Retina (tissue), 1 donor: ENCODE data around the gene DNAI4.
"Not testable (repeated sequence)": the region's sequence is repeated elsewhere in the genome, so short reads cannot be mapped to it uniquely, and the experiment has no call there.

ENCODE experiments used
- DNase-seq: peaks from one replicate; pipeline ENCODE4 v3.0.0-alpha.2; 2016

DNAI4 gene, protein sequence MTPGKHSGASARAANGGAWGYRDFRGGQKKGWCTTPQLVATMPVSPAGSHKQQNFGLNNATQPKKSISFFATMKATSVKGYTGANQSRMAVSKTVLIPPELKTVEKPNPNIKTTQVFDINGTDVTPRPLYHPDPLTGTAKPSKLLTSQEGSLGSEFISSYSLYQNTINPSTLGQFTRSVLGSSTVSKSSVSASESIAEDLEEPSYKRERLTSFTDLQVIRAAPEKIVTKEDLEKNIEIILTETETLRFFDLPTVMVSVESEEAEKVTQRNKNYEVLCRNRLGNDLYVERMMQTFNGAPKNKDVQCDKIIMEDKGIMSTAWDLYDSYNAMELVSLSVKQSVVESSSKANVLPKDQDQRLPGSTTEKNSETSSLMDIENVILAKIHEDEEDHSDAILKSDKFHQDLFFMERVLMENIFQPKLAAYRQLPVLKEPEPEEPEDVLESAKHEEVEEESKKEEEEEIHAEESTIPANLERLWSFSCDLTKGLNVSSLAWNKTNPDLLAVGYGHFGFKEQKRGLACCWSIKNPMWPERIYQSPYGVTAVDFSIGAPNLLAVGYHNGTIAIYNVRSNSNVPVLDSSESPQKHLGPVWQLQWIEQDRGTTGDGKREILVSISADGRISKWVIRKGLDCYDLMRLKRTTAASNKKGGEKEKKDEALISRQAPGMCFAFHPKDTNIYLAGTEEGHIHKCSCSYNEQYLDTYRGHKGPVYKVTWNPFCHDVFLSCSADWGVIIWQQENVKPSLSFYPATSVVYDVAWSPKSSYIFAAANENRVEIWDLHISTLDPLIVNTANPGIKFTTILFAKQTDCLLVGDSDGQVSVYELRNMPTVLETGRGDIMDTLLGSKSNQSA

GRCh38 chr1:66924756-66925557 lies at the start of gene DNAI4, which contains the start of gene MIER1:
Gene DNAI4 (minus strand): TSS chr1:66924856. CDS start chr1:66924831, 25 bp downstream.
Gene MIER1 (plus strand): TSS chr1:66924990. CDS start chr1:66925029, 39 bp downstream.
- peak; percentile 100 for DNase-seq

DNA sequence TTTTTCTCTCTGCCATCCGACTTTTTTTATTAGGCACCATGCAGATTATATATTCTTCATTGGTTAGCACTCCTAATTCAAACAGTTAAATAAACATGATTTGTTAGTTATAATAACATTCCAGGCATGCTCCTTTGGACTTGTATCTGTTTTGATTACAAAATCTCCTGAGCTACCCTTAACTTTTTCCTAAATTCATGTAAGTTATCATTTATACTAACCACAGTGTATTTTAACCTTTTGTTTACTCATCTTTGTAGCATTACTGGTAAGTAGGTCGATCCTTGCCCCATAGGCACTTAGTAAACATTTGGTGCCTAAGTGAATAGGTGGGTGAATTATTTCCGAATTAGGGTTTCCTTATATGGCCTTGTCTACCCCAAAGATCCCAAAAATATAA lies 43.9 kb upstream of the DNAI4 start:
- no peak for DNase-seq

DNA sequence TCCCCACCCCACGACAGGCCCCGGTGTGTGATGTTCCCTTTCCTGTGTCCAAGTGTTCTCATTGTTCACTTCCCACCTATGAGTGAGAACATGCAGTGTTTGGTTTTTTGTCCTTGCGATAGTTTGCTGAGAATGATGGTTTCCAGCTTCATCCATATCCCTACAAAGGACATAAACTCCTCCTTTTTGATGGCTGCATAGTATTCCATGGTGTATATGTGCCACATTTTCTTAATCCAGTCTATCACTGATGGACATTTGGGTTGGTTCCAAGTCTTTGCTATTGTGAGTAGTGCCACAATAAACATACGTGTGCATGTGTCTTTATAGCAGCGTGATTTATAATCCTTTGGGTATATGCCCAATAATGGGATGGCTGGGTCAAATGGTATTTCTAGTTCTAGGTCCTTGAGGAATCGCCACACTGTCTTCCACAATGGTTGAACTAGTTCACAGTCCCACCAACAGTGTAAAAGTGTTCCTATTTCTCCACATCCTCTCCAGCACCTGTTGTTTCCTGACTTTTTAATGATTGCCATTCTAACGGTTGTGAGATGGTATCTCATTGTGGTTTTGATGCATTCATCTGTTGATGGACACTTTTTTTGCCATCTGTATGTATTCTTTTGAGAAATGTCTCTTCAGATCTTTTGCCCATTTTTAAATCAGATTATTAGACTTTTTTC lies 41.7 kb upstream of the DNAI4 start:
- not testable (repeated sequence) for DNase-seq

DNA sequence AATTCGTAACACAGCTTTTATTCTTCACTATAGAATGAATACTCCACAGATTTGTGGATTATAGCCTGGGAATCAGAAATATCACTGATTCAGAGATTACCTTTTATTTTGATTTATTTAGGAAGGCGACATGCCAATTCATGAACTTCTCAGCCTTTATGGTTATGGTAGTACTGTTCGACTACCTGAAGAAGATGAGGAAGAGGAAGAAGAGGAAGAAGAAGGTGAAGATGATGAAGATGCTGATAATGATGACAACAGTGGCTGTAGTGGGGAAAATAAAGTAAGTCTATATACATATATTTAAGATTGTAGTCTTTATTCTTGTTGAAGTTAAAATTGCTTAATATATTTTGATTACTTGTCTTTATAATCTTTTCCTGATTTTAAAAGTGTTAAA lies 33.3 kb upstream of the DNAI4 start:
- DNase-seq: no peak

DNA sequence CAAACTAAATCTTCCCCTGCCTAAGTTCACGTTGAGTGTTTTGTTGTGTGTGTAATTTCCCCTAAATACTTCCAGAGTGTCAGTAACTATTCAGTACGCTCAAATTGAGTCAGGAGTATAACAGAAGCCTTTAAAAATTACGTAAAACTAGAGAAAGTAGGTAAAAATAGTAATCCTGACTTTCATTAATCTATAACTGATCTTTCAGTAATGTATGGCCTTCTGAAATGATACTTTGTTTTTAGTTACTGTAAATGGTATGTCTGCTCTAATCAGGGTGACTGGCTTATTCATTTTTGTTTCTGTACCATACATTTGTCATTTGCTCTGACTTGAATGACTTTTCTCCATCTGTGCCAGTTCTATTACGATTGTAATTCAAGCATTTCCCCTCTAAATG lies 29.6 kb upstream of the DNAI4 start:
- DNase-seq: no peak

DNA sequence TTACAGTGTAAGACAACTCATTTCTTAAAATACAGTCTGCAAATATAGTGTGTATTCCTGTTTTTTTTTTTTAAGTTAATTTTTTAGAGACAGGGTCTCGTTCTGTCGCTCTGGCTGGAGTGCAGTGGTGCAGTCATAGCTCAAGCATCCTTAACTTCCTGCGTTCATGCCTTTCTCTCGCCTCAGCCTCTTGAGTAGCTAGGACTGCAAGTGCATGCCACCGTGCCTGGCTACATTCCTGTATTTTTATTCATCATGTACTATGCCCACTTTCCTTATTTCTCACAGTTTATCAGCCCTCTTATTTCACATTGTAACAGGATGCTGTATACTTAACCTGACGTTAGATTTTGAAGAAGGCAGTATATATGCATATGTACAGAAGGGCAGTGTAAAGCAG lies 26.9 kb upstream of the DNAI4 start:
- no peak for DNase-seq

- no peak for DNase-seq
Observed at GRCh38 chr1:66947267-66947666, 22.6 kb upstream of the DNAI4 start.

DNA sequence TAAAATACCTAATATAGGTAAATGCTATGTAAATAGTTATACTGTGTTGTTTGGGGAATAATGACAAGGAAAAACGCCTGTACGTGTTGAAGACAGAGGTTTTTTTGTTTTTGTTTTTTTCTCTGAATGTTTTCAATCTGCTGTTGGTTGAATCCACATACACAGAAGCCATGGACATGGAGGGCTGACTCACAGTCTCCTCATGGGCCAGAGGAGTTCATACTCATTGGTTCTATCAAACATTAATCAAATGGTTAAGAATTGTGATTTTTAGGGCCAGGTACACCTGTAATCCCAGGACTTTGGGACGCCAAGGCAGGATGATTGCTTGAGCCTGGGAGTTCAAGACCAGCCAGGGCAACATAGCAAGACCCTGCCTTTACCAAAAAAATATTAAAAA lies 20.7 kb upstream of the DNAI4 start:
- DNase-seq: no peak

DNA sequence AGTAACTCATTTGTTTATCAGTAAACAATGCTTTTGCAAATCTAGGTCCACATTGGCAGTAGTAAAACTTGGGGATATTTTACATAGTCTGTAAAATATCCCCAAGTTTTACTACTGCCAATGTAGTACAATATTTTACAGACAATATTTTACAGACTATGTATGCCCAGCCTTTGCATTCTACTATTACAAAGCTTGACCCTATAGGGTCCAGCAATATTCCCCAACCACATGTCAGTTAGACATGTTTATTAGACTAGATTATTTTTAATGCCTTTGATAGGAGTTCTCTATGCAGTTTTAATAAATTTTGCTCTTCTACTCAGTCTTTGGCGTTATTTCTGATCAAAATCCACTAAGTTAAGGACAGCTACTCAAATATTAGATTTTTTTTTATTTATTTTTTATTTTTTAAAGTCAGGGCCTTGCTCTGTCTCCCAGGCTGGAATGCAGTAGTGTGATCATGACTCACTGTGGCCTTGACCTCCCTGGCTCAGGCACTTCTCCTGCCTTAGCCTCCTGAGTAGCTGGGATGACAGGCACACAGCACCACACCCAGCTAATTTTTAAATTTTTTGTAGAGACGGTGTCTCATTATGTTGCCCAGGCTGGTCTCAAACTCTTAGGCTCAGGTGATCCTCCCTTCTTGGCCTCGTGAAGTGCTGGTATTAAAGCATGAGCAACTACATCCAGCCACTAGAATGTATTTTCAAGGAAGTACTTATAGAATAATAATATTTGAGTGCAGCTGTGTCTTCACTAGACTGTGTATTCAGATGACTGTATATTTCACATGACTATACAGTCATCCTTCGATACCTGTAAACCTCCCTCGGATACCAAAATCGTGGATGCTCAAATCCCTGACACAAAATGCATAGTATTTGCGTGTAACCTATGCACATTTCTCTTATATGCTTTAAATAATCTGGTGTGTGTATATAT lies 19.9 kb upstream of the DNAI4 start:
- DNase-seq: no peak

DNA sequence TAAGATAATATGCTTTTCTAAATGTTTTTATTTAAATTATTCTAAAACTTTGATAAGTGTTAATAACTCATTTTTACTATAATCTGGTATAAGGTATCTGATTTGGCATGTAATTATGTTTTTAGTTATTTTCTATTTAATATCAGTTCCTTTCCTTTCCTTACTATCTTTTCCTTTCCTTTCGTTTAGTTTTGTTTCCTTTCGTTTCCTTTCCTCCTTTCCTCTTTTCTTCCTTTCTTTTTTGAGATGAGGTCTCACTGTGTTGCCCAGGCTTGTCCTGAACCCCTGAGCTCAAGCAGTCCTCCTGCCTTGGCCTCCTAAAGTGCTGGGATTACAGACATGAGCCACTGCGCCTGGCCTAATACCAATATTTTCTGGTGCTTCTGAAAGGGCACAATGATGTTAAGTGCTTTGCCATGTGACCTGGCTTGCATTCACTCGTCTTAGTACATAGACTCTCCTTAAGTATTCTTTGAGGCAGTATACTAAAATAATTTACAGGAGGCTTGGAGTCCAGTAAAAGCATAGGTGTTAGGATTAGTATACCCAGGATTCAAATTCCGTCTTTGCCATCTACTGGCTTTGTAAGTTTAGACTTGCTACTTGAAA lies 18.8 kb upstream of the DNAI4 start:
- DNase-seq: no peak

DNA sequence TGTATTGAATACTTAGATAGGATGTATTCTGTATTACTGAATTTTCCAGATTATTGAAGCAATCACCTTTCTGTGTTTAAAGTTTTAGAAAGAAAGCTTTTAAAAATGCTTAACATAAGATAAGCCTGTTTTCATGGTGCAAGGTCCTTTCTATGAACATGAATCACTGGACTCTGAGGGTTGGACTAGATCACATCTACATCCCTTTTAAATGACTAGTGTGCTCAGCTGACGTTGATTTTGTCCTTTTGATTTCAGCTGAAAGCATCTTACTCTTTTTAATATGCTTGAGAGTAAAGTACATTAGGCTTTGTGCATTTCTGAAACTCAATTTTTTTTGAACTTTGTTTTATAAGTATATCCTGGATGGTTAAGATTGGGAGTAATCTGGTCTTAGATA lies 16.3 kb upstream of the DNAI4 start:
- no peak for DNase-seq

- no peak for DNase-seq
Observed at GRCh38 chr1:66938613-66939012, 14.0 kb upstream of the DNAI4 start.

GRCh38 chr1:66937529-66938234 lies 13.0 kb upstream of the DNAI4 start:
- DNase-seq: no peak

GRCh38 chr1:66933887-66934700 lies 9.4 kb upstream of the DNAI4 start:
- DNase-seq: no peak

DNA sequence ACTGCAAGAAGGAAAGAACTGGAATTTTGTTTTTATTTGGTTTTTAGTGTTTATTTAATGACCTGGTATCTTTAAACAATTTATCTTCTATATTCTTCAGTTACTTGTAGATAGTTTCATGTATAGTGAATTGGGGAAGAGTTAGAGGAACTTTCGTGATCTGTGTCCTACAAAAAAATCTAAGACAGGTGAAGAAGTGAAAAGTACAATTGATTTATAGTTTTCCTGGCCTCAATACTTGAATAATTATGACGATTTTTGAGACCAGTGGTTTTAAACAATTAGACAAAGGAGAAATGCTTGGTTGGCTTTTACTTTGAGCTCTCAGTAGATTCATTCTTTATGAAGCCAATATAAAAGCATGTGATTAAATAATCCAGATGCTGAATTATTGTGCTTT lies 7.6 kb upstream of the DNAI4 start:
- no peak for DNase-seq

DNA sequence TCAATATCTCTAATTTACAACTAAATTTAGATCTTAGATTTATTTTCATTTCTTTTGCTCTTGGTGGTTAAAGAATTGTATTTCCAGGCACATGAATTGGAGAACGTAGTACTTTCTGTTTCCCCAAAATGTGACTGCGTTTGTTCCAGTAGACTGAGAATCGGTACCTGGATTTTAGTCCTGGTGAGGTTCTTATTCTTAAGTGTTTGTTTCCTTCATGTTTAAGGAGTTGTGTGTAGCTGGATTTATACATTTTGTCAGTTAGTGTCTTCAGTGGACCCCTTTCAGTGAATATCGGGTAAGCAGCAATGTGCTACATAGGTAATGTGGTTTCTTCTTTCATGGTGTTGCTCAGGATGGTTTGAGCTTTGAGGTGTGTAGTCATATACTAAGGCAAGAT lies 6.9 kb upstream of the DNAI4 start:
- DNase-seq: no peak

GRCh38 chr1:66930823-66931174 lies 6.1 kb upstream of the DNAI4 start:
- no peak for DNase-seq

- DNase-seq: peak; percentile 99
Observed at GRCh38 chr1:66929999-66930822, 5.6 kb upstream of the DNAI4 start.

GRCh38 chr1:66929691-66929998 lies 5.0 kb upstream of the DNAI4 start:
- DNase-seq: no peak
